Right lobe of liver (tissue), 6 donors: ENCODE measurements around the gene TRMT6. TPM values are rescaled to one million over a fixed set of nuclear protein-coding genes. Genes with fewer than 3 reads are reported as not detected.

Experiments
- ATAC-seq, 4 donors: fragments of 200-7000 bp; cut with Tn5 transposase; one replicate each; pipeline ENCODE4 v1.9.1; 2020; ENCODE audit warnings: mild to moderate bottlenecking in 4 of 4, moderate library complexity in 4 of 4
- DNase-seq, 3 donors: peaks; one replicate each; pipeline ENCODE4 v3.0.0-alpha.2; 2020
- H3K27ac ChIP-seq, 3 donors: fragments of 200-600 bp; one replicate each; pipeline ENCODE4 v1.8.0; 2022
- H3K27me3 ChIP-seq, 2 donors: fragments of 200-600 bp; one replicate each; pipeline ENCODE4 v1.8.0; 2022
- H3K36me3 ChIP-seq, 4 donors: fragments of 200-600 bp; sonication (generic) in 1 of 4; one replicate each; pipeline versions ENCODE4 v1.5.1 to v1.8.0; 2017 to 2022; ENCODE audit warnings: control low read depth in 1 of 4
- H3K4me1 ChIP-seq, 4 donors: fragments of 200-600 bp; sonication (generic) in 1 of 4; one replicate each; pipeline versions ENCODE4 v1.5.1 to v1.8.0; 2017 to 2022; ENCODE audit warnings: control low read depth in 1 of 4
- H3K4me3 ChIP-seq, 3 donors: fragments of 200-600 bp; one replicate each; pipeline ENCODE4 v1.8.0; 2022
- H3K9me3 ChIP-seq, 4 donors: fragments of 200-600 bp; sonication (generic) in 1 of 4; one replicate each; pipeline versions ENCODE4 v1.5.1 to v1.8.0; 2017 to 2022; ENCODE audit warnings: control low read depth in 1 of 4
- POLR2A ChIP-seq: fragments of 450-650 bp; IDR thresholded peaks from one replicate; pipeline ENCODE4 v1.6.1; 2017; ENCODE audit warnings: antibody characterized with exemption, mild to moderate bottlenecking
- WGBS: methylation state at CpG from one replicate; pipeline ENCODE4 v1.1.6; 2018; ENCODE audit warnings: low coverage, low lambda C conversion rate; ENCODE audit not compliant: insufficient coverage; ENCODE audit errors: missing lambda C conversion rate; 5-methylcytosine and 5-hydroxymethylcytosine counted together
- intact Hi-C, 2 donors: fragments of 100-400 bp; cut with DNase I; formaldehyde crosslinking; loops; one replicate each; pipeline versions ENCODE4 v1.11.2 to v1.14.1; 2022
- total RNA-seq, 6 experiments: library from RNA; depleted of rRNA in 2 of 6; stranded (reverse); fragments of >200 nt in 2 of 6; fragmentation: NEBNext Ultra II Directional in 3 of 6; extraction: Animal tissue kit (Norgen Biotek cat#: 25700) in 3 of 6; gene quantifications; one replicate each; pipeline versions ENCODE4 v1.1.0 to v1.2.4, GENCODE V29; 2016 to 2023
- TF ChIP-seq, protein P1 (sequence below), 4 donors: fragments of 200-600 bp in 3 of 4; fragments of 450-650 bp in 1 of 4; IDR thresholded peaks; one replicate each; pipeline versions ENCODE4 v1.5.1 to v1.8.0; 2016 to 2022; ENCODE audit warnings: antibody characterized with exemption in 4 of 4, mild to moderate bottlenecking in 2 of 4
- donor health status: DM: no; HTN: yes; CAD: no.
- donor health status: DM: no; HTN: no; CAD: no.
- donor health status: DM: no; HTN: no; CAD: no.
- donor health status: DM: no; HTN: yes; CAD: no.
- donor health status: DM: no; HTN: yes; CAD: no.

TRMT6 gene
- total RNA-seq, 6 experiments from 2014 or later = 2.8 to 5.8 (median 4.3) TPM

DNA sequence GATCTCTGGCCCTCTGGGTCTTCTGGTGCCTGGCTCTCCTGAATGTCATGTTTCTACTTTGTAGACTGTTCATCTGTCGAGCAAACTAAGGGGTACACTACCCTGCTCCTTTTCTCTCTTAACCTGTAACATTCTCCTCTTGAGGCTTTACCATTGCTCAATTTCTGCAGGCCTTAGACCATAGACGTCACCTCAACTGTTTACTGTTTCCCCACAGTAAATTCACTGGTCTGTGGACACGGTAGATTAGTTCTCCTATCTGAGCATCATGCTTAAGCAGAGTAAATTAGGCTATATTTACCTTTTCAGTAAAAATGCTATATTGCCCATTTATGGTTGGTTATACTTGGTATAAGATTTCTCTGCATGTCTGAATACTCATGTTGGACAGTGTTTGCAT, 40.6 kb upstream of the TRMT6 start:
- no peak overlapping the region for H3K4me3 ChIP-seq
- H3K9me3 ChIP-seq = no peaks in the 10 kb centered on the region
- intact Hi-C loops = no loop called here
- 96% methylated on average over 3 of the region's 3 CpGs for WGBS
- H3K36me3 ChIP-seq = peaks cover 0 to 4% (median 0%) of the 10 kb centered on the region in 4 donors
- H3K27me3 ChIP-seq = no peaks in the 10 kb centered on the region
- no peaks in the 10 kb centered on the region for H3K4me1 ChIP-seq
- DNase-seq (no peak), ATAC-seq (no peak)
- no peak overlapping the region for H3K27ac ChIP-seq
- TF ChIP-seq, protein P1, sequence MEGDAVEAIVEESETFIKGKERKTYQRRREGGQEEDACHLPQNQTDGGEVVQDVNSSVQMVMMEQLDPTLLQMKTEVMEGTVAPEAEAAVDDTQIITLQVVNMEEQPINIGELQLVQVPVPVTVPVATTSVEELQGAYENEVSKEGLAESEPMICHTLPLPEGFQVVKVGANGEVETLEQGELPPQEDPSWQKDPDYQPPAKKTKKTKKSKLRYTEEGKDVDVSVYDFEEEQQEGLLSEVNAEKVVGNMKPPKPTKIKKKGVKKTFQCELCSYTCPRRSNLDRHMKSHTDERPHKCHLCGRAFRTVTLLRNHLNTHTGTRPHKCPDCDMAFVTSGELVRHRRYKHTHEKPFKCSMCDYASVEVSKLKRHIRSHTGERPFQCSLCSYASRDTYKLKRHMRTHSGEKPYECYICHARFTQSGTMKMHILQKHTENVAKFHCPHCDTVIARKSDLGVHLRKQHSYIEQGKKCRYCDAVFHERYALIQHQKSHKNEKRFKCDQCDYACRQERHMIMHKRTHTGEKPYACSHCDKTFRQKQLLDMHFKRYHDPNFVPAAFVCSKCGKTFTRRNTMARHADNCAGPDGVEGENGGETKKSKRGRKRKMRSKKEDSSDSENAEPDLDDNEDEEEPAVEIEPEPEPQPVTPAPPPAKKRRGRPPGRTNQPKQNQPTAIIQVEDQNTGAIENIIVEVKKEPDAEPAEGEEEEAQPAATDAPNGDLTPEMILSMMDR (IDR thresholded peaks at IDR 0.05) = no peak
- TF ChIP-seq POLR2A = no peak

DNA sequence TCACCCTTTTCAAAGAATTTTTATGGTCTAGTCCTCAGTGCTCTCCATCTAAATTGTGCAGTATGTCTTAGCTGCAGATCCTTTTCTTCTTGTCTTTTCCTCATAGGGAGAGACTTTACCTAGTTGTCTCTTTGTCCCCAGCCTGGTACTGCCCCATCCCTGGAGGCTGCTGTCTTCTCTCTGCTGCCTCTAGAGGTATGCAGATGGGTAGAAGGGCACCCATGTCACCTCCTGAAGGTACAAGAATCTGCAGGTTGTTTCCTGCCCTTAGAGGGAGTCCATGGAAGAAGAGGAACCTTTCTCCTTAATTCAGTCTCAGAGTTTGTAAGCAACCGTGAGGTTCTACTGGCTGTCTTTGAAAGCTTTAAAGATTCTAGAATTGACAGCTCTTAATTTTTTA, 39.2 kb upstream of the TRMT6 start:
- no peaks in the 10 kb centered on the region for H3K27me3 ChIP-seq
- H3K4me3 ChIP-seq = no peak overlapping the region
- no peaks in the 10 kb centered on the region for H3K4me1 ChIP-seq
- no peaks in the 10 kb centered on the region for H3K9me3 ChIP-seq
- intact Hi-C loops = no loop called here
- no peak for TF ChIP-seq POLR2A
- TF ChIP-seq, protein P1 (IDR thresholded peaks at IDR 0.05) = no peak
- H3K36me3 ChIP-seq = peaks cover 0 to 4% (median 0%) of the 10 kb centered on the region in 4 donors
- ATAC-seq (no peak), DNase-seq (no peak)
- 88% methylated on average over 1 of the region's 1 CpG for WGBS
- H3K27ac ChIP-seq = no peak overlapping the region

DNA sequence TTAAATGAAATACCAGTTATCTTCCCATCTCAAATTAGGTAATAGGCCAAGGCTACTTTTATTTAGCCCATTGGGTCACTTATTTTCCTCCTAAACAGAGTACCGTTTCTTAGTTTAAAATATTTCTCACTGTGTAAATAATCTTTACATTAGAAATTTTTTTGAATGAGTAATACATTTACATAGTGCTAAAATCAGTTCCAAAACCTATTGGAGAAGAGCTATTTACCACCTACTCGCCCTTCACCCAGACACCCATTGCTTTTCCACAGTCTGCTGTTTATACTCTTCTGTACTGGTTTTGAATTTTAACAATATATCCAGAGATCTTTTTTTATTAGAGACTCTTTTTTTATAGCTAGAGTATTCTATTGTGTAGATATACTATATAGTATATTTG, 37.0 kb upstream of the TRMT6 start:
- H3K4me3 ChIP-seq = no peak overlapping the region
- WGBS = 95% methylated on average over 2 of the region's 2 CpGs
- DNase-seq = no peak
- ATAC-seq = no peak
- intact Hi-C loops = no loop called here
- TF ChIP-seq, protein P1 (IDR thresholded peaks at IDR 0.05) = no peak
- TF ChIP-seq POLR2A = no peak
- H3K27ac ChIP-seq = no peak overlapping the region
- peaks cover 0 to 4% (median 0%) of the 10 kb centered on the region in 4 donors for H3K36me3 ChIP-seq
- H3K4me1 ChIP-seq = no peaks in the 10 kb centered on the region
- H3K27me3 ChIP-seq = no peaks in the 10 kb centered on the region
- H3K9me3 ChIP-seq = no peaks in the 10 kb centered on the region

DNA sequence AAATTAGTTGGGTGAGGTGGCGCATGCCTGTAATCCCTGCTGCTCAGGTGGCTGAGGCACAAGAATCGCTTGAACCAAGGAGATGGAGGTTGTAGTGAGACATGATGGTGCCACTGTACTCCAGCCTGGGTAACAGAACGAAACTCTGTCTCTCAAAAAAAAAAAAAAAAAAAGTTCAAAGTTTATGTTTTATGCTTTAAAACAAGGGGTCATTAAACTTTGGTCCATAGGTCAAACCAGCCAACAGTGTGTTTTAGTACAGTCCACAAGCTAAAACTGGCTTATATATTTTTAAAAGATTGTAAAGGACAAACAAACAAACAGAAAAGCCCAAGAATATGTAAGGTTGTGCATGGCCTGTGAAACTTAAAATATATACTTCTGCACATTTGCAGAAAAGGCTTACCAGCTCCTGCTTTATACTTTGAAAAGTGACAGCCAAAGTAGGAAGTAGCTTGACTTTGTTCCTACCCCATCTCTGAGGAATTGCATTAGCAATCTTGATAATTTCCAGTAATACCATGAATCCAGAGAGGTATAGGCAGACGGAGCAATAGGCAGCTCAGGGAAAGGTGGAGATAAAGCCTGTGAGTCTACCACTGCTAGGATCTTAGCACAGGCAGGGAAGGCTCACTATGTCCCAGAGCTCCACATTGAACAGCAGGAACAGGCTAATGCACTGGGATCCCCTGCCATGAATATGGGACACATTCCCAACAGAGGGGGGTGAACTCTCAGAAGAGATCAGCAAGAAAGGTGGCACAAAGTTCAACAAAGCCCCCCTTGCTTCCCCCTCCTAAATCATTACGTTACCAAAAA, 30.6 kb upstream of the TRMT6 start:
- Histone ChIP-seq H3K4me1 (peaks cover 0 to 16% (median 0%) of the 10 kb centered on the region in 4 donors), H3K27me3 (no peaks in the 10 kb centered on the region), H3K27ac (no peak overlapping the region), H3K9me3 (no peaks in the 10 kb centered on the region), H3K36me3 (no peaks in the 10 kb centered on the region), H3K4me3 (no peak overlapping the region)
- 57% methylated on average over 5 of the region's 5 CpGs for WGBS
- intact Hi-C loops = no loop called here
- ATAC-seq (peak; percentile 48 to 79 (median 68)), DNase-seq (no peak)
- TF ChIP-seq, protein P1 (IDR thresholded peaks at IDR 0.05) = no peak
- no peak for TF ChIP-seq POLR2A
